HG03558 (cell line): Measurements from ENCODE around the gene WNT3.
"Not testable (repeated sequence)": the region's sequence is repeated elsewhere in the genome, so short reads cannot be mapped to it uniquely, and the experiment has no call there.

Experiments
- ATAC-seq: cut with Tn5 transposase; IDR thresholded peaks from one replicate; pipeline ENCODE4 v1.9.1; 2021; ENCODE audit warnings: moderate number of reproducible peaks; ENCODE audit not compliant: unreplicated experiment; ENCODE audit errors: extremely low read depth

The WNT3 gene

DNA sequence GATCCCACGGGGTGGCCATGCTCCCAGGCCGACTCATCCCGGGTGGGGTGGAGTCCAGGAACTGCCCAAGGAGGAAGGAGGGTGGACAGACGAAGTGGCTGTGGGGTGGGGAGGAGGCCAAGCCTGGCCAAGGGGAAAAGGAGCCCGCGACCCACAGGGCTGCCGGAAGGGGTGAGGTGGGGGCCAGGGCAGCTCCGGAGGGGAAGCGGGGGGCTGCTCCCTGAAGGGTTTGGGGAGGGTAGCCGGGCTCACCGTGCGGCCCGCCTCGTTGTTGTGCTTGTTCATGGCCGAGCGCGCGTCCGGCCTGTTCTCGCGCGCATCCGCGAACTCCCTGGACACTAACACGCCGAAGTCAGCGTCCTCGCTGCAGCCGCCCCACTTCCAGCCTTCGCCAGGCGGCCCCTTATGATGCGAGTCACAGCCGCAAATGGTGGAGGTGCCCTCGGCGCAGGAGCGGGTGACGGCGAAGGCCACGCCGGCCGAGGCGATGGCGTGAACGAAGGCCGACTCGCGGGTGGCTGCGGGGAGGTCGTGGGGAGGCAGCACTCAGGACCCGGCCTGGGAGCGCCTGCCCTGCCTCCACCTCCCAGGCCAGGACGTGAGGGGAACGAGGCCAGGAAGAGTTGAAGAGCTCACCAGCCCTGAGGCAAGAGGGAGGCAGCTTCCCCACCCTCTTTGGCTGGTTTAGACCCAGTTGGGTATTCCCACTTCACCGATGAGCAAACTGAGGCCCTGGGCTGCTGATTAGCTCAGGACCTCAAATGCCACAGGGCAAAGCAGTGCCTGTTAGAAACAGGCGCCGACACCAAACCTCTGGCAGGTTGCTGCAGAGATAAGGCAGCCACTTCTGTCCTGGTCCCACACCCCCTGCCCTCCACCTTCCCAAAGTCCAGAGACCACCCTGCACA lies 48.7 kb downstream of the WNT3 start:
- no peak for ATAC-seq

DNA sequence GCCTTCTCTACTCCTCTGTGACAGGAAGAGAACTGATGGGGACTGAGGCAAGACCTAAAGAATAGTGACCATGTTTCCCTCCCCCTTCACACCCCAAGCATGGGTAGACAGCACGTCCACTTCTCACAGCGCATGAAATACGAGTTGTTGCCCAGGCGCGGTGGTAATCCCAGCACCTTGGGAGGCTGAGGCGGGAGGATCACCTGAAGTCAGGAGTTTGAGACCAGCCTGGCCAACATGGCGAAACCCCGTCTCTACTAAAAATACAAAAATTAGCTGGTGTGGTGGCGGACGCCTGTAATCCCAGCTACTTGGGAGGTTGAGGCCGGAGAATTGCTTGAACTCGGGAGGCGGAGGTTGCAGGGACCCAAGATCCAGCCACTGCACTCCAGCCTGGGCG lies 49.6 kb downstream of the WNT3 start:
- ATAC-seq: not testable (repeated sequence)

GRCh38 chr17:46768540-46768870 lies 50.0 kb downstream of the WNT3 start:
- ATAC-seq: no peak

DNA sequence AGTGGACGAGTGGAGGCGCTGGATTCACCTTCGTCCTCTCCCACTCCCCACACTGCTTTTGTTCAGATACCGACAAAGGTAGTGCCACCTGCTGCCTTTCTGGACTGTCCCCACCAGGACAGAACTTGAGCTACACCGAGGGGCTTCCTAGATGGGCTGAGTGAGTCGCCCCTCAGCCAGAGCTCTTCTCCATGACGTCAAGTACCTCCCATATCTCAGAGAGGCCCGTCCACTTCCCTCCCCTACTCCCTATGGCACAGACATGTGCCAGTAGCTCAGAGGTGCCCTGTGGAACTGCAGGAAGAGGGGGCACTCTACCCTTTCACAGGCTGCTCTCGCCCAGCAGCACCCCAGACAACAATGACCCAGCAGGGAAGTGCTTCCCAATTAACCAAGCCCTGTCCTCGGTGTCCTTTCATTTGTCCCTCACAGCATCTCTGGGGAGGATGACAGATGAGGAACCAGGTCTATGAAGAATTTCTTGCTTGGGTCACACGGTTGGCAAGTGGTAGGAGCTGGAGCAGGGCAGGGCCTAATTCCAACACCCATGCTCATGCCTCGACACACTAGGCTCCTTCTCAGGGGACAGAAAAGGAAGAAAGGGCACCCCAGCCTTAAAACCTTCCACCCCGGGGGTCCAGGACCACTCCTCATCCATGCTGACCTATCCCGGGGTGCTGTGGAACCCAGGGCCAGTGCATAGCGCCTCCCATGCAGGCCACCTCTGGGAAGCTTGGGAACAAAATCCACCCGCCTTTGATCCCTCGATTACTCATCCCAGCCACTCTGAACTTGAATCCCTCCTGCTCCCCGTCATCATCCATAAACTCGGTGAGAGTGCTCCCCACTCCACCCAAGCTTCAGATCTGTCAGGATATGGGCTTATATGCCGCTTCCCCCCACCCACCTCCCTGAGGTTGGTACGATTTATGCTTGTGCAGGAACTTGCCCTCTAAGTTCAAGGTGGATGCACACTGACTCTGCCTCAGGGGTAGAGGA lies 51.7 kb downstream of the WNT3 start:
- no peak for ATAC-seq

GRCh38 chr17:46765453-46765852 lies 53.0 kb downstream of the WNT3 start:
- ATAC-seq: no peak

DNA sequence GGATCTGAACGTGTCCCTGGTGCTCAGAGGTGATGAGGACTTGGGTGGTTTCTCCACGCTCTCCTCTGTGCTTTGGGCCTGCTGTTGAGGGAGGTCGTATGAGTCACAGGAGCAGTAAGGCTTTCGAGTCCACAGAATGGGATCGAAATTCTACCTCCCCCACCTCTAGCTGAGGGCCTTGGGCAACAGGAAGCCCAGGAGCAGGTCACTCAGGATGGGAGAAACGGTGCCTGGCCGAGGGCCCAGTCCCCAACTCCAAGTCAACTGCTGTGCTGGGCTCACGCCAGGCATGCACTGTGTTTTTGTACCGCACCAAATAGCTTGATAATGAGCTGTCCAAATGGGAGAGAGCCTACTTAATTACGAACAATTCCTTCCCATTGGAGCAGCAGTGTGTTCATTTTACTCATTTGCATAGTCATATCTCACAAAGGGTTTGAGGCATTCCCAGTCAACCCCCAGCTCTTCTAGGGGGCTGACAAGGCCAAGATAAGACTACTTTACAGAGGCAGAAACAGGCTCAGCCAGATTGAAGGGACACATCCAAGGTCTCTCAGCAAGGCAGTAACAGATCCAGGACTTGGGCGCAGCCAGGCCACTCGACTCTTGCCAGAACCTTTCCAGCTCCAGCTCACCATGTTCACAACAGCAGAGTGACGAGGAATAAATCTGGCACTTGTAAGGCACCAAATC lies 53.6 kb downstream of the WNT3 start:
- no peak for ATAC-seq

GRCh38 chr17:46764000-46764708 lies 54.3 kb downstream of the WNT3 start:
- no peak for ATAC-seq

- ATAC-seq: no peak
Observed at GRCh38 chr17:46763416-46763815, 55.1 kb downstream of the WNT3 start.

- no peak for ATAC-seq
Observed at GRCh38 chr17:46759141-46759540, 59.4 kb downstream of the WNT3 start.

DNA sequence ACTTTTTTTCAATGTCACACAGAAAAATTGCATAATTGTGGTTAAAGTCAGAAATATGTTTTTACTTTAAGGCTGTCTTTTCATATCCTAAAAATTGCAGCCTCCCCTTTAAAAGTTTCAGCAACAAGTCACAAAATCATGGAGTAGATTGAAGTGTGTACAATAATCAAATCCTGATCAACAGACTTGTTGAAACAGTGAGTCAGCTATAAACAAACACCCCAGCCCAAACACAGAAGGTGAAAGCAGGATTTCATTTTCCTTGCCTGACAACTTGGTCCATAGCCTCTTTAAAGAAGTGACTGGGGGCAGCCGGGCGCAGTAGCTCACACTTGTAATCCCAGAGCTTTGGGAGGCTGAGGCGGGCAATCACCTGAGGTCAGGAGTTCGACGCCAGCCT lies 59.9 kb downstream of the WNT3 start:
- ATAC-seq: no peak

- ATAC-seq: not testable (repeated sequence)
Observed at GRCh38 chr17:46757588-46757987, 60.9 kb downstream of the WNT3 start.

DNA sequence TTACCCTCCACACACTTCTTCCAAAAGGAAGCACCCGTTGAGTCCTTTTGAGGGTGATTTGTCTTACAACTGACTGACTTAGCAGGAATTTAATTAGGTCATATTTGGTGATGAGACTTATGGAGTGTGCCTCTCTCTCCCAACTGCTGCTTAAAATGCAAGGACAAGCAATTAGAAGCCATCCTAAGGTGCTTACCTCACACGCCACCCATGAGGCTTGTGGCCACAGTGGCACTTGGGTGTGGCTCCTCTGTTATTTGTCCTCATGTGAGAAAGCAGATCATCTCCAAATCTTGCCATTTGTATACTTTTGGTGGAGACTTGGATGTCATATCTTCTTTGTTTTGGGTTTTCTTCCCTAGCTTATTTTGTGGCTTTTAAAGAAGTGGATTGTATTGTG lies 61.6 kb downstream of the WNT3 start:
- ATAC-seq: no peak

GRCh38 chr17:46756081-46756735 lies 62.3 kb downstream of the WNT3 start:
- ATAC-seq: no peak

GRCh38 chr17:46753776-46754175 lies 64.7 kb downstream of the WNT3 start:
- ATAC-seq: no peak

DNA sequence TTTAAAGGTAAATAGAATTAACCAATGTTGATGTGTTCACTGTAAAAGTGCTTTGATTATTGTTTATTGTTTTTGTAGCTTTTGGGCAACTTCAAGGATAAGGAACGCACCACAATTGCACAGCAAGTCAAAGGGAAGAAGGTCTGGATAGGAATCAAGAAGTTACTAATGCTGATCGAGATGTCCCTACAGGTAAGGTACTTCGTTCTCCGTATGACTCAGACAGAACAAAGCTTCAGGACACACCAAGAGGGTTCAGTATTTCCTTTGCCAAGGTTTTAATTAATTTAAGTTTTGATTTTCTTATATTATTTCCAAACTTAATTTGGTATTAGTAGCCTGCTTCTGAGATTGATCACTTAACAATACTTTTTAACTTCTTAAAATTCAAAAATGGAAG lies 67.1 kb downstream of the WNT3 start:
- no peak for ATAC-seq

- no peak for ATAC-seq
Observed at GRCh38 chr17:46745376-46745775, 73.1 kb downstream of the WNT3 start.

GRCh38 chr17:46744441-46744840 lies 74.1 kb downstream of the WNT3 start:
- no peak for ATAC-seq

- ATAC-seq: no peak
Observed at GRCh38 chr17:46742565-46743270, 75.8 kb downstream of the WNT3 start.
